GM18507 (cell line): Measurements from ENCODE around the gene GPR157.
"Not testable (repeated sequence)": the region's sequence is repeated elsewhere in the genome, so short reads cannot be mapped to it uniquely, and the experiment has no call there.

ENCODE experiments used
- DNase-seq: peaks from one replicate; pipeline ENCODE4 v3.0.0; 2011; ENCODE audit warnings: low read depth; ENCODE audit not compliant: insufficient read length; ENCODE audit errors: extremely low spot score
- FAIRE-seq: peaks from 2 replicates; lab custom pipeline; 2011; peaks lifted over from hg19 to GRCh38; lab: Jason Lieb, UNC

GPR157 gene

DNA sequence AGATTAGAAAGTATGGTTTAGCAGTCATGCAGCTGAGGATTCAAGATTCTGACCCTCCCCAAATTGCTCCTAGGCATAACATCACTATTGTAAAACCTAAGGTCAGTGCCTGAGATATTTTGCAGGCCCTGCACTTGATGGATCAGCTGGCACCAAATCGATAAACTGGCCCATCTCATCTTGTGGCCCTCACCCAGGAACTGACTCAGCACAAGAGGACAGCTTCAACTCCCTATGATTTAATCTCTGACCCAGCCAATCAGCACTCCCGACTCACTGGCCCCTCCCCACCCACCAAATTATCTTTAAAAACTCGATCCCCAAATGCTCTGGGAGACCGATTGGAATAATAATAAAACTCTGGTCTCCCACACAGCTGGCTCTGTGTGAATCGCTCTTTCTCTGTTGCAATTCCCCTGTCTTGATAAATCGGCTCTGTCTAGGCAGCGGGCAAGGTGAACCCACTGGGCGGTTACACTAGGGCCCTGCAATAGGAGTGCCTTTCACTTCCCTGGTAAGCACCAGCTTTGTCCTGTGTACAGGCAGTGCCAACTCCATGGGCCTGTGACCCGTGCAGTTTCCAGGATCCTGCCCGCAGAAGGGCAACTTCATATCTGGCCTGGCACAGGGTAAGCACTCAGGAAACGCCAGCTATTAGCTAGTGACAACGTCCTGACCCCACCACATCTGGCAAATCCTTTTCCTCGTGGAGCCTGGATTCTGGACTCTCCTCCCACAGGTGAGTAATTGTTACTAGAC, 30.8 kb downstream of the GPR157 start:
- FAIRE-seq = no peak

DNA sequence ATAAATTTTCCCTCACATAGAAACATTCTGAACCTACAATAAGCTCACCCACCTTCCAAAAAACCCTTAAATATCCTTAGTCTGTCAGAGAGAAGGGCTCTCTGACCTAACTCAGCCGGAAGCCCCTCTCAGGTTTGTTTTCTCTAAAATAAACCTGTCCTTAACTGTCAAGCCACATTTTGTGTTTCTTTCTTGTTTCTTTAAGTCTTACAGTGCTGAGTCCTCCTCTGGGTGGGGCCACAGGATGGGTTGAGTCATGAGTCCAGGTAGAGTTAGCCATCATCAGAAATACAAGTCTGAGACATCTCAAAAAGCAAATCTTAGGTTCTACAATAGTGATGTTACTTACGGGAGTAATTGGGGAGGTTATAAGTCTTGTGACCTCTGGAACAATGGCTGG, 33.1 kb downstream of the GPR157 start:
- DNase-seq (no peak), FAIRE-seq (no peak)

More for the DNA sequence above, 30.8 kb downstream of the GPR157 start:
- no peak for DNase-seq

DNA sequence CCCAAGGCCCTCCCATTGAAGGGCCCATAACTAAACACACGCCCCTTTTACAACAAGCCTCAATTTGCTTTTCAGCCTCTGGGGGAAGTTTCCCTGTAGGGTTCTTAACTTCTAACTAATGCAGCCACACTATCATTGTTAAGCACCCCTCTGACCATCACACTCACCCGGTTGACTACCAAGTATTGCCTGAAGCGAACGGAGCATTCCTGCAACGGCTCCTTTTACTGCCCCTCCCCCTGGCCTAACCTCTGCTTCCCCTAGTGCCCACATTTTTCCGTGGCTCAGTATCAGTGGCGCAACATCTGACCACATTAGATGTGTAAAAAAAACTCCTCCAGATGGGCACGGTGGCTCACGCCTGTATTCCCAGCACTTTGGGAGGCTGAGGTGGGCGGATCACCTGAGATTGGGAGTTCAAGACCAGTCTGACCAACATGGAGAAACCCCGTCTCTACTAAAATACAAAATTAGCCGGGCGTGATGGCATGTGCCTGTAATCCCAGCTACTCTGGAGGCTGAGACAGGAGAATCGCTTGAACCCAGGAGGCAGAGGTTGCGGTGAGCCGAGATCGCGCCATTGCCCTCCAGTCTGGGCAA, 34.8 kb downstream of the GPR157 start:
- DNase-seq, FAIRE-seq: not testable (repeated sequence)

DNA sequence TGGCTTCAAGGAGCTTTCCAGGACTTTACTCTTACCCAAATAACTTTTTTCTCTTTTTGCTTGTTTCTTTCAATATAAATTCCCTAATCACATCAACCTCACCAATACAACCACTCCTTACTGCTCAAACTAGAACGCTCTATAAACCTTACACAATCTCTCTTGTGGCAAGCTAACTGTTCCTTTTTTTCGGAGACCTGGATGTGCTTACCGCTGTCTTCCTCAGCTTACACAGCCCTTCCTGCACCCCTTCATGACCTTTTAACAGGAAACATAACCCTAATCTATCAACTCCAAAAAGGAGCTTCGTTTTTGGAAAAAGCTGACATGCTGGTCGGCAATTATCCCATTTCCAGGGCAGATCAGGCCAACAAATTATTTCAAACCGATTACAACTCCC, 35.3 kb downstream of the GPR157 start:
- DNase-seq (no peak), FAIRE-seq (no peak)

DNA sequence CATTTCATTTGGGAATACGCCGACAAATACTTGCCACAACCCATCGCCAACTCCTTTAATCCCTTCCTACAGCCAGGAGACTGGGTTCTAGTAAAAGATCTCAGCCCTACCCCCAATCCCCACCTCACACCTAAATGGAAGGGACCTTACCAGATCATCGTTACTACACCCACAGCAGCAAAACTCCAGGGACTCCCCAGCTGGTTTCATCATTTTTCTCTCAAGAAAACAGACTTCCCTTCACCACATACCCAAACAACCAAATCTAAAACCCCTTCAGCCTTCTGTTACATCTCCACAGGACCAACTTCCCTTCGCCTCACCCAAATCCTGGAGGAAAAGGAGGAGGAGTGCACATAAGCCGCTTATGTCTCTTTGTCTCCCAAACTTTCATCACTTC, 35.8 kb downstream of the GPR157 start:
- no peak for FAIRE-seq

DNA sequence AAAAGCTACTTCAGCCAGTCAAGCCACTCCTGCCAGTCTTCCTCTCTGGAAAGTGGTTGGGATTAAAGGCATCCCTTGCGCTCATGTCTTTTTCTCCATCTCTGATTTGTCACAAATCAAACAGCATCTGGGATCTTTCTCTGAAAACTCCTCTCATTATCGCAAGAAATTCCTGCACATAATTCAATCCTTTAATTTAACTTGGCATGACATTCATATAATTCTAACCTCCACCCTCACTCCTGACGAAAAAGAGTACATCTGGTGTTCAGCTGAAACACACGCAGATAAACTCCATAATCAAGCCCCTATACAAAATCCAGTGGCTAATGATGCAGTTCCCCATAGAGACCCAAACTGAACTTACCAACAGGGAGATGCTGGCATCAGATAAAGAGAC, 40.1 kb downstream of the GPR157 start:
- DNase-seq (no peak), FAIRE-seq (no peak)

More for the DNA sequence above, 35.8 kb downstream of the GPR157 start:
- DNase-seq = no peak

DNA sequence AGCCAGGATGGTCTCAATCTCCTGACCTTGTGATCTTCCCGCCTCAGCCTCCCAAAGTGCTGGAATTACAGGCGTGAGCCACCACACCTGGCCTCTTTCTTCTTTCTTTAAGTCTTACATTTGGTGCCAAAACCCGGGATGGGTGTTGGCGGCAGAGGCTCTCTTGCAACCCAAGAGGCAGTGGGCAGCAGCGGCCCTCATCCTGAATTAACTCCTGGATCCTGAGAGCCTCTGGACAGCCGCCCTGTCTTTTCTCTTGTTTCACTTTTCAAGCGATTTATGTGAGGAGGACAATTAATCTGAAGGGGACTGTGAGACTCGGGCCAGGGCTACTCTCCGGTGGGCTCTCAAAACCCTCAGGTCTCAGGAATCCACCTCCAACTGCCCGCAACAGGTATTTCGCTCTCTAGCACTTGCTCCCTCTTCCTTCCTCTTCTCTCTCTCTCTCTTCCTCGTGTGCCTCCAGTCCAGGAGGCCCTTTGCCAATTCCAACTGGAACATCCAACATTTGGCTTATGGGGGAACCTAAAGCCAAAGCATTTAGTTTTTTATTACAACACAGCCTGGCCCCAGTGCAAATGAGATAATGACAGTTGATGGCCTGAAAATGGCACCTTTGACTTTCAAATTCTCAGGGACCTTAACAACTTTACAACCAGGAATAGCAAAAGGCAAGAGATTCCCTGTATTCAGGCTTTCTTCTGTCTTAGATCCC, 41.3 kb downstream of the GPR157 start:
- FAIRE-seq (no peak), DNase-seq (no peak)

DNA sequence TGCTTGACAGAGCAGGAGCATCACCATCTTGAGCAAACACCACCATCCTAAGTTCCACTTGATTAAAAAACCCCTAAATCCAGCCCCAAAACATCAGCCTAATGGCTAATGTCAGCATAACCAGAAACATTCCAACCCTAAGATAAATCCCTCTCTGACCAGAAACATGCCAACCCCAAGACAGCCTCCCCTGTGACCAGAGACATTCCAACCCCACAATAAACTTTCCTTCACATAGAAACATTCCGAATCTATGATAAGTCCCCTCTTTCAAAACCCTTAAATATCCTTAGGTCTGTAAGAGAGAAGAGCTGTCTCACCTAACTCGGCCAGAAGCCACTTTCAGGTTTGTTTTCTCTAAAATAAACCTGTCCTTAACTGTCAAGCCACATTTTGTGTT, 42.1 kb downstream of the GPR157 start:
- FAIRE-seq (no peak), DNase-seq (no peak)

DNA sequence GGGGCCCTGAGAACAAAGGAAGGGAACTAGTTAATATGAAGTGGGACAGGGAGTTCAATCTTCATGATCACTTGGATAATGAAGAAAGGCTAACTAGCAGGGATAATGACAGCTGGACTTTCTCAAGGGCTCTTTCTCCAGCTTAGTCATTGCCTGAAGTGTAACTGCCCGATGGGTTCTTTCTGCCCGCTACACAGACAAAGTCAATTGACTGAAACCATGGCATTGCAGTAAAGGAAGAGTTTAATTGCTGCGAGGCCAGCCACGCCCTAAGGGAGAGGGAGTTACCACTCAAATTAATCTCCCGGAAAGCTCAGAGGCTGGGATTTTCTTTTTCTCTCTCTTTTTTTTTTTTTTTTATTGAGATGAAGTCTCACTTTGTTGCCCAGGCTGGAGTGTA, 42.9 kb downstream of the GPR157 start:
- FAIRE-seq = no peak
- DNase-seq = no peak

DNA sequence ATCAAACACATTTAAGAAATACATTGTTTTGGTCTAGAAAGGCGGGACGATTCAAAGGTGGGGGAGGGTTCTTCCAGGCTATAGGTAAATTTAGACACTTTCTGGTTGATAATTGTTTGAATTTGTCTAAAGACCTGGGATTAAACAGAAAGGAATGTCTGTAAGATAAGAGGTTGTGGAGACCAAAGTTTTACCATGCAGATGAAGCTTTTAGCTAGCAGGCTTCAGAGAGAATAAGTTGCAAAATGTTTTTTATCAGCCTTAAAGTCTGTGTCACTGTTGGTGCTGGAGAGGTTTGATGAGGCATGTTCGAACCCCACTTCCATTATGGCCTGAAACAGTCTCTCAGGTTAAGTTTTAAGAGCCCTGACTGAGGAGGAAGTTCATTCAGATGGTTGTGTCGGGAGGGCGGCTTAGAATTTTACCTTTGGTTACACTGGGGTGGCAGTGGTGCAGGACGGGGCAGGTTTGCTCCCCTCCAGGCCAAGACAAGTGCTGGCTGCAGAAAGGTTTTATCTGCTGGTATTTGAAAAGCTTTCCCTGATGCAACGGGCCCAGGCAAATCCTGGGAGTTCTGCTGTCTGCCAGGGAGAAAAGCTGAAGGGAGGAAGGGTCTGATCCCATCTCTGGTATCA, 43.5 kb downstream of the GPR157 start:
- DNase-seq (no peak), FAIRE-seq (no peak)

DNA sequence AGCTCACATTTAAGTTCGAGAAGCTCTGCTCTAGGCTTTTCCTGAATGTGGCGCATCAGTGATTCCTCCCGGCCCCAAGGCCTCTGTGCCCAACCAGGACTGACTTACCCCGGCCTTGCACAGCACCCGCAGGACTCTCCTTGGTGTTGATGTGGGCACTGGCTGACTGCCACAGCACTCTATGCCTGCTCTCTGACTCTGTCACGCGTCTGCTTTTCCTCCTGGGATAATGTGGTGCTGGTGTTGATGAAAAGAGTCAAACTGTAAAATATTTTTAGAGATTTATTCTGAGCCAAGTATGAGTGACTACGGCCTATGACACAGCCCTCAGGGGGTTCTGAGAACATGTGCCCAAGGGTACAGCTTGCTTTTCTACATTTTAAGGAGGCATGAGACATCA, 44.0 kb downstream of the GPR157 start:
- no peak for FAIRE-seq
- no peak for DNase-seq

DNA sequence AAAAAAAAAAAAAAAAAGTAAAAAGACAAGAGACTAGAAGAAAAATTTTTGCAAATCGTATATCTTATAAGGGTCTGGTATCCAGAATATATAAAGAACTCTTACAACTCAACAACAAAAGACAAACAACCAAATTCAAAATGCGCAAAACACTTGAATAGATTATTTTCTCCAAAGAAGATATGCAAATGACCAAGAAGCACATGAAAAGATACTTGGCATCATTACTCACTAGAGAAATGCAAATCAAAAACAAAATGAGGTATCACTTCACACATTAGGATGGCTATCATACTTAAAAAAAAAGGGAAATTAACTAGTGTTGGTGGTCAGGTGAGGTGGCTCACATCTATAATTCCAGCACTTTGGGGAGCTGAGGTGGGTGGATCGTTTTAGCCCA, 47.4 kb downstream of the GPR157 start:
- DNase-seq = no peak
- FAIRE-seq = no peak

DNA sequence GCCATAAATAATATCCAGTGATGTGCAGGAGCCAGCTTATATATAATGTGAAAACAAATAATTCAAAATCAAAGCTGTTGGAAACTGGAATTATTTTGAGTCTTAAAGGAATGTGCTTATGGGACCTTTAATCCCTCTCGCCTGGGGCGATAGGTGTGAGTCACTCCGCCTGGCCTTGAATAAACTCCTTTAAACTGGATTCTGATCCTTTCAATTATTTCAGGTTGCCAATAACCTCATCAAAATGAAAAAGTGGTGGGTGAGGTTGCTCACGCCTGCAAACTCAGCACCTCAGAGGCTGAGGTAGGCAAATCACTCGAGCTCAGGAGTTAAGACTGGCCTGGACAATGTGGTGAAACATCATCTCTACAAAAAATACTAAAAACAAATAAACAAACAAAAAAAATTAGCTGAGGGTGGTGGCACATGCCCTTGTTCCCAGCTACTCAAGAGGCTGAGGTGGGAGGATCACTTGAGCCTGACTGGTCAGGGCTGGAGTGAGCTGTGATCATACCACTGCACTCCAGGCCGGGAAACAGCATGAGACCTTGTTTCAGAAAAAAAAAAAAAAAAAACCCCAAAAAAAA, 48.1 kb downstream of the GPR157 start:
- DNase-seq (no peak), FAIRE-seq (no peak)

DNA sequence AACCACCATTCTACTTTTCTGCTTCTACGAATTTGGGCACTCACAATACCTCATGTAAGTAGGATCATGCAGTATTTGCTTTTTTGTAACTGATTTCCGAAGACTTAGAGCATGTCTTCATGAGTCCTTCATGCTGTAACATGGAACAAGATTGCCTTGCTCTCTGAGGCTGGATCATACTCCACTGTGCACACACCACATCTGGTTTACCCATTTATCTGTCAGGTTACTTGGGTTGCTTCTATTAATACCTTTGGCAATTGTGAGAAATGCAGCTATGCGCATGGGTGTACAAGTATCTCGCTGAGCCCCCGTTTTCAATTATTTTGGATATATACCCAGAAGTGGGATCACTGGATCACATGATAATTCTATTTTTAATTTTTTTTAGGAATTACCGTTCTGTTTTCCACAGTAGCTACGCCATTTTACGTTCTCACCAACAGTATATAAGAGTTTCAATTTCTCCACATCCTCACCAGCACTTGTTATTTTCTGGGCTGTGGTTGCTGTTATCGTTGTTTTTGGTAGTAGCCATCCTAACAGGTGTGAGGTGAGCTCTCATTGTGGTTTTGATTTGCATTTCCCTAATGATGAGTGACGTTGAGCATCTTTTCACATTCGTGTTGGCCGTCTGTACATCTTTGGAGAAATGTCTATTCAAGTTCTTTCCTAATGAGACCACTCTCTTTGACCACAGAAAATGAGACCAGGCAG, 48.8 kb downstream of the GPR157 start:
- FAIRE-seq (peak; percentile 92), DNase-seq (no peak)

DNA sequence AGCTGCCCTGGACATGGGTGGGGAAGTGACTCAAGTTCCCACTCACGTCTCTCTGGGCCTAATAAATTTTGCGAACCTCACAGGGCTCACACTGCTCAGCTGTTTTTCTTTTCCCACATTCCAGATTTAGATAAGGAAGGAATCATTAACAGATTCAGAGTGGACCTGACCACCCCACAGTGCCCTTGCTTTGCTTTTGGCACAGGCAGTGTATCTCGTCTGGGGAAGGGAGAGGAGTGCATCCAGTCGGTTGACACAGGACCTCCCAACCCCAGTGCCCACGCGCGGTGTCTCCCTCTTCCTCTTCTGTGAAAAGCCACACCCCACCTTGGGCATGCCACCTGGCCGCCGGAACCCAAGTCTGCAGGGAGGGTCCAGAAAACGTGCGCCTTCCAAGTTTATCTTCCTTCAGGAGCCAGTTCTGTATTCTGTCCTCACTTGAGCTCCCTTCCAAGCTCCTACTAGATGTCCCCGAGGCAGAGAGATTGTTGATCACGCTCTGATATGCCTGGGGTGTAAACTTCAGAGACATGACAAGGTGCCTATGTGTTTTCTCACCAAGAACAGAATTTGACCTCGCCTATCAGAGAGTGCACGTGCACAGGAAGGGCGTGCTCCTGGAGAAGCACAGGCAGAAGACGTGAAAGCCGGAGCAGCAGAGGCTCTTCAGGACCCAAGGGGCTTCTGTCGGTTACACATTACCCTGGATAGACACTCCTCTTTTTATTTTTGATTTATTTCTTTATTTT, 50.0 kb downstream of the GPR157 start:
- DNase-seq (no peak), FAIRE-seq (no peak)

DNA sequence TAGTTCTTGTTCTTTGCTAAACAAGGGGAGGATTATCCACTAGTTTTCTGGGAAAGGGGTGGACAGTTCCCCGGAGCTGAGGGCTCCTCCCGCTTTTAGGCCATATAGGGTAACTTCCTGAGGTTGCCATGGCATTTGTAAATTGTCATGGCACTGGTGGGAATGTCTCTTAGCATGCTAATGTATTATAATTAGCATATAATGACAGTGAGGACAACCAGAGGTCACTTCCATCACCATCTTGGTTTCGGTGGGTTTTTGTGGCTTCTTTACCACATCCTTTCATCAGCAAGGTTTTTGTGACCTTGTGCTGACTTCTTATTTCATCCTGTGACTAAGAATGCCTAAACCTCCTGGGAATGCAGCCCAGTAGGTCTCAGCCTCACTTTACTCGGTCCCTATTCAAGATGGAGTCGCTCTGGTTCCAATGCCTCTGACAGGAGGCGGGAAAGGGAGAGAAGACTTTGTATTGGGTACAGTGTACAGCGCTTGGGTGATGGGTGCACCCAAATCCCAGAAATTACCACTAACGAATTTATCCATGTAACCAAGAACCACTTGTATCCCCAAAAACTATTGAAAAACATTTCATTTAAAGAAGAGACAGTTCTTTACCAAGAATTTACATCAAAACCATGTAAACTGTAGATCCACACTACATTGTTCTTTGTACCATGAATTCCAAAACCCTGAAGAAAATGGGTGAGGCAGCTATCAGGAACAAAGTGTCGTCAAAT, 50.7 kb downstream of the GPR157 start:
- FAIRE-seq (peak; percentile 95), DNase-seq (no peak)

DNA sequence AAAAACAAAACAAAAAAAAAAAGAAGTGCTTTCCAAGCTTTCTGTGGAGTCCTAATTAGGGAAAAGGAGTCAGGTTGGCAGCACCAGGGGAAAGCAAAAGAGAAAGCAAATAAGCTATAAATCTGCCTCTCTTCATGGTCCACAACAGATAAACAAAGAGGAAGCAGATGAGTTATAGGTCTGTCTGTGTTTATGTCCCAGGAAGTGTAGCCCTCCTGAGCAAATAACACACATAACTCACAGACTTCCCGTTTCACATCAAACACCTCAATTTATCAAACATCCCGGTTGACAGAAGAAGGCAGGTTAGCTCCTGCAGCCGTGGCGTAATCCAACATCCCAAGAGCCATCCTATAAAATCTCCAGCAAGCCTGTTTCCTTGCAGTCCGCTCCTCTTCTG, 53.9 kb downstream of the GPR157 start:
- DNase-seq = no peak
- peak; percentile 70 for FAIRE-seq

DNA sequence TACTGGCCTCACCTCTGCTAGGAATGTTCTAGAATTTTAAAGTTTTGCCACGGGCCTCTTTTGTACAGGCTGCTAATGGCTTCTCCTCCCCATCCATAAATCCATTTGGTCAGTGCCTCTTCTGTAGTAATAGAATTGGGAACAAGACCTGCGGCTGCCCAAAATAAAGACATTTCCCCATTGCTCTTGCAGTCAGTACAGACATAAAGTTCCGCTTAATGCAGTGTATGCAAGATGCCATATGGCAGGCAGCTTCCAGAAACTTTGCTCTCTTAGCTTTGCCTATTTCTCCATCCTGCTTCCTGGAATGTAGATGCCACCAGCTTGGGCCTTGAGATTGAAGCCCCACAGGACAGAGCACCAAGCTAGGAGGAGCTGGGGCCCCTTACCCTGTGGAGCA, 55.8 kb downstream of the GPR157 start:
- DNase-seq (no peak), FAIRE-seq (no peak)
